WTC11 (cell line): Measurements from ENCODE around the gene CTDP1. TPM values are rescaled to one million over a fixed set of nuclear protein-coding genes. Genes with fewer than 3 reads are reported as not detected.

Experiments used
- ATAC-seq: fragments of 200-7000 bp; cut with Tn5 transposase; 2 replicates; pipeline ENCODE4 v1.10.0; 2021; ENCODE audit warnings: mild to moderate bottlenecking, moderate library complexity
- CTCF ChIA-PET: fragments of 300-600 bp; sonication (Branson Sonifier 250); formaldehyde crosslinking; loops from one replicate; lab custom pipeline; 2021; ENCODE audit warnings: antibody characterized with exemption; lab: Charles Lee
- POLR2A ChIA-PET: fragments of 350-600 bp; sonication (Branson Sonifier 250); formaldehyde crosslinking; loops from one replicate; lab custom pipeline; 2021; ENCODE audit warnings: antibody characterized with exemption; lab: Charles Lee
- DNase-seq: peaks from one replicate; pipeline ENCODE4 v3.0.0; 2021; ENCODE audit warnings: low spot score
- H3K27ac Mint-ChIP-seq: 2 replicates; pipeline ENCODE4 v1.8.0; 2021; ENCODE audit warnings: mixed read lengths
- H3K27me3 Mint-ChIP-seq: 2 replicates; pipeline ENCODE4 v1.8.0; 2021; ENCODE audit warnings: low read depth, mild to moderate bottlenecking, moderate library complexity, mixed read lengths
- H3K36me3 Mint-ChIP-seq: 2 replicates; pipeline ENCODE4 v1.8.0; 2021; ENCODE audit warnings: mixed read lengths
- H3K4me1 Mint-ChIP-seq: 2 replicates; pipeline ENCODE4 v1.8.0; 2022; ENCODE audit warnings: mixed read lengths
- H3K4me3 Mint-ChIP-seq: 2 replicates; pipeline ENCODE4 v1.8.0; 2021; ENCODE audit warnings: mild to moderate bottlenecking, moderate library complexity, mixed read lengths
- H3K9me3 Mint-ChIP-seq: 2 replicates; pipeline ENCODE4 v1.8.0; 2021; ENCODE audit warnings: mixed read lengths
- ARID4B ChIP-seq: sonication (generic); formaldehyde crosslinking; IDR thresholded peaks from 2 replicates; pipeline ENCODE4 v1.8.0; 2023; ENCODE audit warnings: missing genetic modification reagents, mild to moderate bottlenecking, borderline replicate concordance
- ATF3 ChIP-seq: sonication (generic); formaldehyde crosslinking; conservative IDR thresholded peaks from 2 replicates; pipeline ENCODE4 v1.8.1; 2022; ENCODE audit warnings: mild to moderate bottlenecking, missing genetic modification reagents
- CBFB ChIP-seq: sonication (generic); formaldehyde crosslinking; IDR thresholded peaks from 2 replicates; pipeline ENCODE4 v1.8.1; 2022; ENCODE audit warnings: mild to moderate bottlenecking, low read depth, missing genetic modification reagents
- E2F1 ChIP-seq: sonication (generic); formaldehyde crosslinking; IDR thresholded peaks from 2 replicates; pipeline ENCODE4 v1.8.0; 2022; ENCODE audit warnings: mild to moderate bottlenecking, missing genetic modification reagents
- ESRRA ChIP-seq: sonication (generic); formaldehyde crosslinking; IDR thresholded peaks from 2 replicates; pipeline ENCODE4 v1.8.1; 2022; ENCODE audit warnings: mild to moderate bottlenecking, missing genetic modification reagents, borderline replicate concordance
- GABPB1 ChIP-seq: sonication (generic); formaldehyde crosslinking; IDR thresholded peaks from 2 replicates; pipeline ENCODE4 v1.8.1; 2023; ENCODE audit warnings: mild to moderate bottlenecking, missing genetic modification reagents
- JAZF1 ChIP-seq: fragments of 250-450 bp; sonication (Bioruptor Pico); IDR thresholded peaks from 2 replicates; pipeline ENCODE4 v1.9.0; 2021; ENCODE audit warnings: moderate library complexity, mild to moderate bottlenecking, inconsistent platforms
- MLX ChIP-seq: sonication (generic); formaldehyde crosslinking; IDR thresholded peaks from 2 replicates; pipeline ENCODE4 v1.8.1; 2023; ENCODE audit warnings: mild to moderate bottlenecking, missing genetic modification reagents, moderate library complexity
- MYBL2 ChIP-seq: sonication (generic); formaldehyde crosslinking; IDR thresholded peaks from 2 replicates; pipeline ENCODE4 v1.8.1; 2023; ENCODE audit warnings: mild to moderate bottlenecking, moderate library complexity, missing genetic modification reagents
- OVOL2 ChIP-seq: fragments of 250-450 bp; sonication (Bioruptor Pico); IDR thresholded peaks from 2 replicates; pipeline ENCODE4 v1.9.0; 2021; ENCODE audit warnings: mild to moderate bottlenecking, borderline replicate concordance
- RELA ChIP-seq: sonication (generic); formaldehyde crosslinking; IDR thresholded peaks from 2 replicates; pipeline ENCODE4 v1.8.1; 2022; ENCODE audit warnings: missing genetic modification reagents, mild to moderate bottlenecking, borderline replicate concordance
- TEAD1 ChIP-seq: sonication (generic); formaldehyde crosslinking; IDR thresholded peaks from 2 replicates; pipeline ENCODE4 v1.8.0; 2022; ENCODE audit warnings: mild to moderate bottlenecking, missing genetic modification reagents
- USF1 ChIP-seq: sonication (generic); formaldehyde crosslinking; IDR thresholded peaks from 2 replicates; pipeline ENCODE4 v1.8.0; 2022; ENCODE audit warnings: mild to moderate bottlenecking, missing genetic modification reagents
- total RNA-seq: library from RNA; stranded (reverse); gene quantifications from 3 replicates; pipeline ENCODE4 v1.2.3, GENCODE V29; 2021
- TF ChIP-seq, protein P1 (sequence below): sonication (generic); formaldehyde crosslinking; IDR thresholded peaks from 2 replicates; pipeline ENCODE4 v1.8.1; 2022; ENCODE audit warnings: mild to moderate bottlenecking, missing genetic modification reagents, moderate library complexity, borderline replicate concordance
- TF ChIP-seq, protein P2 (sequence below): sonication (generic); formaldehyde crosslinking; IDR thresholded peaks from 2 replicates; pipeline ENCODE4 v1.8.0; 2022; ENCODE audit warnings: mild to moderate bottlenecking, missing genetic modification reagents
- TF ChIP-seq, protein P3 (sequence below): fragments of 250-450 bp; sonication (Bioruptor Pico); IDR thresholded peaks from 2 replicates; pipeline ENCODE4 v1.9.0; 2021; ENCODE audit warnings: moderate library complexity, mild to moderate bottlenecking, inconsistent platforms, borderline replicate concordance

CTDP1 gene
- total RNA-seq, 1 experiment from 2014 or later: 39.7 TPM

DNA sequence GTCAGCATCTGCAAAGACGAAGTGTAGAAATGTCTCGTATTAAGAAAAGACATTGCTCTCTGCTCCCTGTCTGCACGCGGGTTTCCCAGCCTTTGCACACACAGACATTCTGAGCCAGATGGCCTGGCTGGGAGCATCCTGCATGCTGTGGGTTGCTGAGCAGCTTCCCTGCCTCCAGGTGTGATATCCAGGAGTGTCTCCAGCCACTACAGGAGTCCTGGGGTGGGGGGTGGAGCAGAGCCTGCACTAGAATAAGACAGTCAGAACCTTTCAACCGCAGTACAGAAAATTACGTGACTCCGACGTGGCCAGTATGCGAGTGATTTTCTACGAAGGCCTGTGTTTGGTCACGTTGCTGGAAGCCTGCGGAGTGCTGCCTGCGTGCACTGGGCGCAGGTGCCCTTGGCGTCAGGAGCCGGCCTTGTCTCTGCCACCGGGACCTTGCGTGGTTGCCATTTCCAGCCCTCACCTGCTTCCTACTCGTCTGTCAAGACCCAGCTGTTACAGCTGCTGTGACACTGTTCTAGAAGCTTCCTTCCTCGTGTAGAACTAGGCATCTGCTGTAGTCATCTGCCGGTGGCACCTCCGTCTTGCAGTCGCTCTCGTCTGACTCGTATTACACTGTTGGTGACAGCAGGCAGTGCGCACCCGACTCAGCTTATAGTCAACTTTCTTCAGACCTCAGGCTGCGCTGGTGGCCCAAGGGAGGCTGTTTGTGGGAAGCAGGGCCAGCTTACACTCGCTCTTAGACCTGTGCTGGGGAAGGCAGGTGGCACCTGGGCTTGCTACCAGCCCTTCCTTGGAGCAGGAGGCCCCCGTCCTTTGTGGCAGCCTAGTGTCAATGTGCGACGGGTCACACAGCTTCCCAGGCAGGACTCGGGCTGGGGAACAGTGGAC, 11.2 kb downstream of the CTDP1 start (continued):
- TF ChIP-seq ARID4B (CRISPR knock-in tag): no peak
- no peak for TF ChIP-seq GABPB1 (CRISPR knock-in tag)
- TF ChIP-seq, protein P1, sequence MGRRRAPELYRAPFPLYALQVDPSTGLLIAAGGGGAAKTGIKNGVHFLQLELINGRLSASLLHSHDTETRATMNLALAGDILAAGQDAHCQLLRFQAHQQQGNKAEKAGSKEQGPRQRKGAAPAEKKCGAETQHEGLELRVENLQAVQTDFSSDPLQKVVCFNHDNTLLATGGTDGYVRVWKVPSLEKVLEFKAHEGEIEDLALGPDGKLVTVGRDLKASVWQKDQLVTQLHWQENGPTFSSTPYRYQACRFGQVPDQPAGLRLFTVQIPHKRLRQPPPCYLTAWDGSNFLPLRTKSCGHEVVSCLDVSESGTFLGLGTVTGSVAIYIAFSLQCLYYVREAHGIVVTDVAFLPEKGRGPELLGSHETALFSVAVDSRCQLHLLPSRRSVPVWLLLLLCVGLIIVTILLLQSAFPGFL (CRISPR knock-in tag): no peak
- TF ChIP-seq MLX (CRISPR knock-in tag): no peak

DNA sequence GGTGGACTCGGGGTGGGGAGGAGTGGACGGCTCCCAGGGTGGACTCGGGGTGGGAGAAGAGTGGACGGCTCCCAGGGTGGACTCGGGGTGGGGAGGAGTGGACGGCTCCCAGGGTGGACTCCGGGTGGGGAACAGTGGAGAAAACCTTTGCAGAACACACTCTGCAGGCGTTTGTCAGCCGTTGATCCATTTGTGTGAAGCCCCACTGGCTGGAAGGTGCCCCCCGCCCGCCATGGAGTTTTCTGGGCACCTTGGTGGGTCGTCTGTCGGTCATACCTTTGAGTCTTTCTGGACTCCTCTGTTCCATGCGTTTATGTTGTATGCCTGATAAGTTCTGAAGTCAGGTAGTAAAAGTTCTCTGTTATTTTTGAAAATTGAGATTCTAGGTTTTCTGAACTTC, 12.5 kb downstream of the CTDP1 start:
- Mint-ChIP-seq H3K4me1 (peaks cover 20% of the 10 kb centered on the region), H3K27ac (no peak overlapping the region; the same call in 1 of the 2 replicates), H3K27me3 (no peaks in the 10 kb centered on the region), H3K9me3 (no peaks in the 10 kb centered on the region), H3K36me3 (peaks cover 8% of the 10 kb centered on the region; the same call in 1 of the 2 replicates), H3K4me3 (no peak overlapping the region)
- CTCF ChIA-PET: no interaction called here
- DNase-seq: no peak
- no peak for TF ChIP-seq JAZF1 (CRISPR knock-in tag)
- TF ChIP-seq OVOL2: no peak
- TF ChIP-seq, protein P2, sequence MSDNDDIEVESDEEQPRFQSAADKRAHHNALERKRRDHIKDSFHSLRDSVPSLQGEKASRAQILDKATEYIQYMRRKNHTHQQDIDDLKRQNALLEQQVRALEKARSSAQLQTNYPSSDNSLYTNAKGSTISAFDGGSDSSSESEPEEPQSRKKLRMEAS: no peak
- TF ChIP-seq ESRRA (CRISPR knock-in tag): no peak
- no peak for TF ChIP-seq E2F1 (CRISPR knock-in tag)
- TF ChIP-seq RELA (CRISPR knock-in tag): no peak
- TF ChIP-seq USF1: no peak
- TF ChIP-seq, protein P3, sequence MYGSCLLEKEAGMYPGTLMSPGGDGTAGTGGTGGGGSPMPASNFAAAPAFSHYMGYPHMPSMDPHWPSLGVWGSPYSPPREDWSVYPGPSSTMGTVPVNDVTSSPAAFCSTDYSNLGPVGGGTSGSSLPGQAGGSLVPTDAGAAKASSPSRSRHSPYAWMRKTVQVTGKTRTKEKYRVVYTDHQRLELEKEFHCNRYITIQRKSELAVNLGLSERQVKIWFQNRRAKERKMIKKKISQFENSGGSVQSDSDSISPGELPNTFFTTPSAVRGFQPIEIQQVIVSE (CRISPR knock-in tag): no peak
- TF ChIP-seq ATF3 (CRISPR knock-in tag): no peak
- no peak for TF ChIP-seq TEAD1 (CRISPR knock-in tag)
- TF ChIP-seq CBFB: no peak
- no peak for TF ChIP-seq MYBL2 (CRISPR knock-in tag)
- no peak for ATAC-seq
- POLR2A ChIA-PET: no interaction called here
